GM18517 (cell line): Measurements from ENCODE around the gene GPAM.
"Not testable (repeated sequence)": the region's sequence is repeated elsewhere in the genome, so short reads cannot be mapped to it uniquely, and the experiment has no call there.

Source experiments
- ATAC-seq: cut with Tn5 transposase; IDR thresholded peaks from one replicate; pipeline ENCODE4 v1.9.1; 2021; ENCODE audit warnings: mild to moderate bottlenecking, moderate library complexity; ENCODE audit not compliant: unreplicated experiment

Gene GPAM

GRCh38 chr10:112183329-112184051, at the start of gene GPAM:
TSS of gene GPAM (minus strand) at chr10:112183765. CDS start at chr10:112181784, 1,981 bp downstream.
- ATAC-seq: peak; percentile 94

- no peak for ATAC-seq
Observed at GRCh38 chr10:112232670-112233069, 49.1 kb upstream of the GPAM start.

- ATAC-seq: no peak
Observed at GRCh38 chr10:112231602-112232400, 48.2 kb upstream of the GPAM start.

GRCh38 chr10:112230325-112230988, 46.9 kb upstream of the GPAM start:
- no peak for ATAC-seq

GRCh38 chr10:112229901-112230300, 46.3 kb upstream of the GPAM start:
- ATAC-seq: no peak

DNA sequence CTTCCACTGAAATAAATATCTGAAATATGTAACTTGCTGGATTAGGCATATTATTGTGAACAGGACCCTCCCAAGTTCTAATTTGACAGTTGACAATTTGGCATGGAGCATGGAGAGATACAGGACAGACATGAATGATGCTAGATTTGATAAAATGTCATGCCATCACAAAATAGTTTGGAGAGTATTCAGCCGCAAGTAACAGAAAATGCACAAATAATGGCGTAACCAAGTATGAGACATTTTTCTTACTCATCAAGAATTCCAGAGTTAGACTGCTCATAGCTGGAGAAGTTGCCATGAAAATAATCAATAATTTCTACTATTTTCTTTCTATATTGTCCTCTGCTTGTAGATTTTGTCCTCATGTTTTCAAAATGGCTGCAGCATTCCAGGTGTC, 45.5 kb upstream of the GPAM start:
- no peak for ATAC-seq

GRCh38 chr10:112228366-112229088, 45.0 kb upstream of the GPAM start:
- not testable (repeated sequence) for ATAC-seq

- ATAC-seq: no peak
Observed at GRCh38 chr10:112227331-112227987, 43.9 kb upstream of the GPAM start.

DNA sequence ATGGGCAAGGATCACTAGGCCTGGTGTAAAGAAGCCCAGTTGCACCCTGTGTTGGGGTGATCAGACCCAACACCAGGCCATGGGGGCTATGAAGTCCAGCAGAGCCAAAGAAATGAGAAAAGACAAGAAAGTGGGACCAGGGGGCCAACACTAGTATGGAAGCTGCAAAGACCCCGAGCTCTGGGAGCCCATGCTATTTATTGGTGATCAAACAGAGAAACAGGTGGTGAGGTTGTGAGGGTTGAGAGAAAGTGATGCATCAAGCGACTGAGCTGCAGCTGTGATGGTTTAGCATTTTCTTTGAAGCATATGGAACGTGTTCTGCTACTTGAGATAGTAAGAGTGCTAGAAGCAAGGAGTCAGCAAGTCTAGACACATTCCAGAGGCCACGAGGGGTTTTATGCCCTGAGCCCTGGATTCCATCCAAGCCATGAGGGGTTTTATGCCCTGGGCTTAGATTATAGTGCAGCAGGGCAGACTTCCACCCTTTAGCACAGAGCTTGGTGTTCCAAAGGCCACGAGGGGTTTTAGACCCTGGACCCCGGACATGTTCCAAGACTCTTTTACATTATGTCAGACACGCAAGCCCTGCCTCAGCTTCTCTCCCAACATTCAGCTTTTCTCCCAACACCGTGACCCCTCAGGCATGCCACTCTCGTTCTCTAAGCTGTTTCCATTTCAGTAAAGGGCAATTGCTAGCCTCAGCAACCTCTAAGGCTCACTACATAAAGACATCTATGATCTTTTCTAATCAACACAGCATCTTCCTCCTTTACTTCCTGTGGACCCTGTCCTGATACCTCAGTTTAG, 43.1 kb upstream of the GPAM start:
- ATAC-seq: no peak

DNA sequence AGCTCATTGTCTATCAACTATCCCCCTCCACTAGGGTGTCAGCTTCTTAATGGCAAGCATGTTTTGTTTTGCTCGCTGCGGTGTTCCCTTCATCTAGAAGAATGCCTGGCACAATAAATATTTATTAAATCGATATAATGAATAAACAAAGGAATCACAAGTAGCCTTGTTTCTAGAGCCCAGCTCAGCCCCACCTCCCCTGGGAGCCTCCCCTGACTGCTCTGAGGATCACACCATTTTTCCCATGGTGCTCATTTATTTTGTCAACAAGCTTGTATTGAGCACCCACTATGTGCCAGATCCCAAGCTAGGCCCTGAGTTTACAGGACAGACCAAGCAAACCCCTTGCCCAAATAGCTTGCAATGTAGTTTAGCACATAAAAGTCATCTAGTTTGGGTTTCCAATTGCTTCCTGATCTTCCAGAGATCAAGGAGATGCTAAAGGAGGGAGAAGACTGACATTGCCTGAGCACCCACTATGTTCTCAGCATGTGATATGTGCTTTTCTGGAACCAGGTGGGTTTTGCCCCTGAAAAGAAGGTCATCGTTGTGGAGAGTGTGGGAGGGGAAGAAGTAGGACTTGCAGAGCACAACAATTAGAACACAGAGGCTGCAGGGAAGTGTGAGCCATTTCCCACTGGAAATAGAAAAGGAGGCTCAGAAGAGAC, 42.3 kb upstream of the GPAM start:
- no peak for ATAC-seq

GRCh38 chr10:112224933-112225529, 41.5 kb upstream of the GPAM start:
- ATAC-seq: no peak

- no peak for ATAC-seq
Observed at GRCh38 chr10:112223725-112224124, 40.2 kb upstream of the GPAM start.

GRCh38 chr10:112222799-112223198, 39.2 kb upstream of the GPAM start:
- no peak for ATAC-seq

DNA sequence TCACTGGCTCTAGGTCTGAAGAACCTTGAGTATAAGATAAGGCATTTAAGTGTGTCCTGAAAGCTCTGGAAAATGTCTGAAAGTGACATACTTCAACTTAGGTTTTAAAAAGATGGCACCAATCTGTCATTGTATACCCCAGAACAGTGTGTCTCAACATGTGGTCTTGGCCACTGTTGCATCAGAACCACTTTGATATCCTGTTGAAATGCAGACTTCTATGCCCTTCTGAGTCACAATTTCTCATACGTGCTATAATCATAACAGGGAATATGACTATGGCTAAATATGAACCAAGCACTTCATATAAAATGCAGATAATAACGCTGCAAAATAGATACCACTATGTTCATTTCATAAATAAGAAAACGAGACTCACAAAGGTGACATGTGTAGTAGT, 38.0 kb upstream of the GPAM start:
- no peak for ATAC-seq

- ATAC-seq: no peak
Observed at GRCh38 chr10:112218960-112219359, 35.4 kb upstream of the GPAM start.

DNA sequence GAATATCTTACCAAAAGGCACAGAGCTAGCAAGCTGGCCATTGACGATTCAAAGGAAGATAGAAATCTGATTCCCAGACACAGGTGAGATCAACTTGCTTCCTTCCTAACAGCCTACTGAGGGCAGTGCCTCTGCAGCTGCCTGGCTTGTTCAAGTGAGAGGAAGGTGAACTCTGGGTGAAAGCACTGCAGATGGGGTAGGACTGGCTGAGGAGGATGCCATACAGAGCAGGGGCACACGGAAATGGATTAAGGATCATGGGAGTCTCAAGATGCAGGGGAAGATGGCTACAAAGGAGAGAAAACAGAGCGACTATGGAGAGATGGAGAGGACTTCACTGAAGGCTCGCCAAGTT, 34.4 kb upstream of the GPAM start:
- ATAC-seq: no peak

DNA sequence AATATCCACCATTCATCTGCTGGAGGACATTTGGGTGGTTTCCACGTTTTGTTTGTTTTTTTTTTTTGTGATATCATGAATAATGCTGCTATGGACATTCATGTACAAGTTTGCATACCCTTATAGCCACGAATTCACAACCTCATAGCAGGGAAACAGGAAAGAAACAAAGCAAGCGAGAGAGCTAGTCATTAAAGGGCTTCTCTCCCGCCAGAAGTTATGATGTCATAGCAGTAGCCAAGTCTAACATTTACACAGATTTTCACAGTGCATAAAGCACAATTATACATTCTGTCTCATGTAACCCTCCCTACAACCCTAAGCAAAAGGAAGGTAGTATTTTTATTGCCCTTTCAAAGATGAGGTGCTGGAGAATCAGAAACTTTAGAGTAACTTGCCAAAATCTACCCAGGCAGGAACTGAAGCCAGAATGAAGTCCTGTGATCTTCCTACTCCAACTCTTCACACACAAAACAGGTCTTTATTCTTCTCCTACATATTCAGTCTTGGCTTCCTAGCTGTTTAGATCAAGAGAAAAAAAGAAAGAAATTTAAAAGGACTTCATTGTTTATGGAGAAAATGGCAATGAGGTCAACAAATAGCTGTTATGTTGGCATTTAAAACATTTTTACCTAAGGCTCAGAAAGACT, 33.9 kb upstream of the GPAM start:
- ATAC-seq: no peak

- no peak for ATAC-seq
Observed at GRCh38 chr10:112216966-112217365, 33.4 kb upstream of the GPAM start.
